ENCODE measurements around the gene NARS2.

- TF ChIP-seq POLR2A (IDR thresholded peaks at IDR 0.05), result no peak
- no peak for TF ChIP-seq CTCF (IDR thresholded peaks at IDR 0.05)
Measured at GRCh38 chr11:78415338-78415737, 159.3 kb downstream of the NARS2 start.
